Mesothelial cell of epicardium (in vitro differentiated cells): ENCODE data around the gene MUC6. TPM values are rescaled to one million over a fixed set of nuclear protein-coding genes. Genes with fewer than 3 reads are reported as not detected.

ENCODE experiments used
- DNase-seq, 2 experiments: peaks; one replicate each; pipeline ENCODE4 v3.0.0; 2021; ENCODE audit warnings: low spot score in 2 of 2; ENCODE audit not compliant: unreplicated experiment in 2 of 2
- H3K27ac Mint-ChIP-seq: 2 replicates; pipeline ENCODE4 v1.8.0; 2021; ENCODE audit warnings: mixed read lengths
- H3K27me3 Mint-ChIP-seq: 2 replicates; pipeline ENCODE4 v1.8.0; 2021; ENCODE audit warnings: low read depth, mixed read lengths
- H3K36me3 Mint-ChIP-seq: 2 replicates; pipeline ENCODE4 v1.8.0; 2021; ENCODE audit warnings: mixed read lengths
- H3K4me1 Mint-ChIP-seq: 2 replicates; pipeline ENCODE4 v1.8.0; 2021; ENCODE audit warnings: mixed read lengths
- H3K4me3 Mint-ChIP-seq: 2 replicates; pipeline ENCODE4 v1.8.0; 2021; ENCODE audit warnings: mild to moderate bottlenecking, moderate library complexity, mixed read lengths
- H3K9me3 Mint-ChIP-seq: 2 replicates; pipeline ENCODE4 v1.8.0; 2021; ENCODE audit warnings: mixed read lengths
- total RNA-seq: library from RNA; stranded (reverse); gene quantifications from 3 replicates; pipeline ENCODE4 v1.2.1, GENCODE V29; 2021
- TF ChIP-seq, protein P1 (sequence below): fragments of 200-600 bp; sonication (generic); IDR thresholded peaks from one replicate; pipeline ENCODE4 v1.5.0; 2021; ENCODE audit warnings: antibody characterized with exemption; ENCODE audit not compliant: unreplicated experiment

Gene MUC6
- total RNA-seq, 1 donor from 2014 or later, result not detected

DNA sequence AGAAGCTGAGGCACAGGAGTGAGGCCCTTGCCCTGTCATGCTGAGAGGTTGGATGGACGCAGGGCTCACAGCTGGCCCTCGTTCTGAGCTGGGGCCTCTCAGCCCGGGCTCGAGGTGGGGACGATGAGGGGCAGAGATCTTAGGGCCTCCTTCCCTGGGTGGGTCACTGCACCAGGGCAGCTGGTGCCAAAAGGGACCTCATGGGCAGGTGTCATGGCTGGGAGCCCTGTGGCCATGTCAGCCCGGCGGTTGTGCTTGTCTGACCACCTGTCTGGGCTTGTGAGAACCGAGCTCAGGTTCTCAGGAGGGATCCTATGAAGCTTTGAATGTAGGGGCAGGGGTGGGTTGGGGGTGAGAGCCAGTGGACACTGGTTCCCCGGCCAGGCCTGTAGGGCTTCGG lies 1.8 kb upstream of the MUC6 start:
- no peak overlapping the region for H3K4me3 Mint-ChIP-seq
- no peak for DNase-seq
- H3K27ac Mint-ChIP-seq, result no peak overlapping the region
- TF ChIP-seq, protein P1, sequence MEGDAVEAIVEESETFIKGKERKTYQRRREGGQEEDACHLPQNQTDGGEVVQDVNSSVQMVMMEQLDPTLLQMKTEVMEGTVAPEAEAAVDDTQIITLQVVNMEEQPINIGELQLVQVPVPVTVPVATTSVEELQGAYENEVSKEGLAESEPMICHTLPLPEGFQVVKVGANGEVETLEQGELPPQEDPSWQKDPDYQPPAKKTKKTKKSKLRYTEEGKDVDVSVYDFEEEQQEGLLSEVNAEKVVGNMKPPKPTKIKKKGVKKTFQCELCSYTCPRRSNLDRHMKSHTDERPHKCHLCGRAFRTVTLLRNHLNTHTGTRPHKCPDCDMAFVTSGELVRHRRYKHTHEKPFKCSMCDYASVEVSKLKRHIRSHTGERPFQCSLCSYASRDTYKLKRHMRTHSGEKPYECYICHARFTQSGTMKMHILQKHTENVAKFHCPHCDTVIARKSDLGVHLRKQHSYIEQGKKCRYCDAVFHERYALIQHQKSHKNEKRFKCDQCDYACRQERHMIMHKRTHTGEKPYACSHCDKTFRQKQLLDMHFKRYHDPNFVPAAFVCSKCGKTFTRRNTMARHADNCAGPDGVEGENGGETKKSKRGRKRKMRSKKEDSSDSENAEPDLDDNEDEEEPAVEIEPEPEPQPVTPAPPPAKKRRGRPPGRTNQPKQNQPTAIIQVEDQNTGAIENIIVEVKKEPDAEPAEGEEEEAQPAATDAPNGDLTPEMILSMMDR, result no peak
- no peaks in the 10 kb centered on the region for H3K9me3 Mint-ChIP-seq
- H3K36me3 Mint-ChIP-seq, result no peaks in the 10 kb centered on the region
- no peaks in the 10 kb centered on the region for H3K4me1 Mint-ChIP-seq
- H3K27me3 Mint-ChIP-seq, result no peaks in the 10 kb centered on the region

DNA sequence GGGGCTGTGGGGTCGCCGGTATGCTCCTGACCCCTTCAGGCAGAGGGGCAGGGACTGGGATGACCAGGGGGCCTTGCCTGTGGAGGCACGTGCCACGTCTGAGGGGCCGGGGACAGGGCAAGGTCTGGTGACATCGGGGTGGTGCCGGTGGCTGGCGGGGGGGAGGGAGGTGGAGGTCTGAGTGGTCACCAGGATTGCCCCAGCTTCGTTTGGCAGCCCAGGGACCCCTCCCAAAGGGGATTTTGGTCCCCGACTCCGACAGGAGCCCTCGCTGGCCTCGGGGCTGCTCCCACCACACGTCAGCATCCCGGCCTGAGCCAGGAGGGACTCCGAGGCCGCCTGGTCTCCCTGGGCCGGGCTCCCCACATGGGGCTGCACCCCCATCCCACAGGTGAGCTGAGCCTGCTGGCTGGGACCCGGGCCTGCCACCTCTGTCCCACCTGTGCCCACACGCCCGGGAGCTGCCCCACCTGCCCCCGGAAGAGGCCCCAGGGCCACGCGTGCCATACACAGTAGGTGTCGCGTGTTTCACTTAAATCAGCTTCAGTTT lies 1.1 kb upstream of the MUC6 start:
- Mint-ChIP-seq H3K27ac (no peak overlapping the region), H3K27me3 (no peaks in the 10 kb centered on the region), H3K4me3 (no peak overlapping the region), H3K36me3 (no peaks in the 10 kb centered on the region), H3K9me3 (no peaks in the 10 kb centered on the region), H3K4me1 (no peaks in the 10 kb centered on the region)
- no peak for DNase-seq
- TF ChIP-seq, protein P1, result no peak

DNA sequence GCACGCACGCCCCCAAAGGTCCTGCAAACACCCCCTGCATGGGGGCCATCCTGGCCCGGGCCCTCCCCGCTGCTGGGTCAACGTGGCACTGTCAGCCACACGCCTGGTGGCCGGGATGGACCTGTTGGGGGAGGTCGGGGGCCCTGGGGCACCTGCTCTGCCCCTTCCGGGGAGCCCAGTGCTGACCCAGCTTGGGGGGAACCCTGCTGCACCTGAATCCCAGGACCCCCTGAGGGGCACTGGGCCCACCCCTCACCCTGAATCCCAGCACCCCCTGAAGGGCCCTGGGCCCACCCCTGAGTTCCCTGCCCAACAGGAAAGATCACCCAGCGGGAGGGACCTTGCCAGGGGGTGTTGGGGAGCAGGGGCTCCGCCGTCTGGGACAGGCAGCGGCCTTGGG lies 413 bp upstream of the MUC6 start:
- TF ChIP-seq, protein P1, result no peak
- no peaks in the 10 kb centered on the region for H3K36me3 Mint-ChIP-seq
- H3K4me3 Mint-ChIP-seq, result no peak overlapping the region
- H3K9me3 Mint-ChIP-seq, result no peaks in the 10 kb centered on the region
- DNase-seq, result no peak
- H3K27ac Mint-ChIP-seq, result no peak overlapping the region
- no peaks in the 10 kb centered on the region for H3K27me3 Mint-ChIP-seq
- no peaks in the 10 kb centered on the region for H3K4me1 Mint-ChIP-seq

DNA sequence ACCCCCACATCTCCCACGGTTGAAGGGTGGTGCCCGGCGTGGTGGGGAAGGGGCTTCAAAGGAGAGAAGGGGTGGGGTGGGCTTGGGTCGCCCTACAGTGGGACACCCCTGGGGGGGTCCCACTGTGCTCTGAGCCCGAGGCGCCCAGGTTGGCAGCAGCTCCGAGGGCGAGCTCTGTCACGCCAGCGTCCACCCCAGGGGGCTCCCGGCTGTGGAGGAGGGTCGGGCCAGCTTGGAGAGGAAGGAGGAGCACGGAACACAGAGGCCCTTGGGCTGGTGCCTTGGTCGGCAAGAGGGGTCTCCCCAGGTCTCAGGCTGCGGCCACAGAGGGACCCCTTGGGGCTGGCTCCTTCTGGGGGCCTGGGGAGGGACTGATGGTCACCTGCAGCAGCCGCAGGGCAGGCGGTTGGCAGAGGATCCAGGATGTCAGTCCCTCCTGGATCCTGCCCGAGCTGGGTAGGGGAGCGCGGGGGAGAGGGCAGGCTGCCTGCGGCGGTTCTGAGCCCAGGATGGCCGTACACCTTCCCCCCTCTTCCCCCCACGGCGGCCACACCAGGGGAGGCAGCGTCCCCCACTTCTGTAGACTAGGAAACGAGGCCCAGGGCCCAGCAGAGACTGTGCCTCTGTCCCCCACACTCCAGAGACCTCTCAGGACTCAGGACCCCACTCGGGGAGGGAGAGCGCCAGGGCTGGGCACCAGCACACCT lies 788 bp downstream of the MUC6 start:
- Mint-ChIP-seq H3K27ac (no peak overlapping the region), H3K36me3 (no peaks in the 10 kb centered on the region), H3K27me3 (no peaks in the 10 kb centered on the region), H3K4me3 (no peak overlapping the region), H3K9me3 (no peaks in the 10 kb centered on the region), H3K4me1 (no peaks in the 10 kb centered on the region)
- DNase-seq, result no peak
- TF ChIP-seq, protein P1, result no peak

DNA sequence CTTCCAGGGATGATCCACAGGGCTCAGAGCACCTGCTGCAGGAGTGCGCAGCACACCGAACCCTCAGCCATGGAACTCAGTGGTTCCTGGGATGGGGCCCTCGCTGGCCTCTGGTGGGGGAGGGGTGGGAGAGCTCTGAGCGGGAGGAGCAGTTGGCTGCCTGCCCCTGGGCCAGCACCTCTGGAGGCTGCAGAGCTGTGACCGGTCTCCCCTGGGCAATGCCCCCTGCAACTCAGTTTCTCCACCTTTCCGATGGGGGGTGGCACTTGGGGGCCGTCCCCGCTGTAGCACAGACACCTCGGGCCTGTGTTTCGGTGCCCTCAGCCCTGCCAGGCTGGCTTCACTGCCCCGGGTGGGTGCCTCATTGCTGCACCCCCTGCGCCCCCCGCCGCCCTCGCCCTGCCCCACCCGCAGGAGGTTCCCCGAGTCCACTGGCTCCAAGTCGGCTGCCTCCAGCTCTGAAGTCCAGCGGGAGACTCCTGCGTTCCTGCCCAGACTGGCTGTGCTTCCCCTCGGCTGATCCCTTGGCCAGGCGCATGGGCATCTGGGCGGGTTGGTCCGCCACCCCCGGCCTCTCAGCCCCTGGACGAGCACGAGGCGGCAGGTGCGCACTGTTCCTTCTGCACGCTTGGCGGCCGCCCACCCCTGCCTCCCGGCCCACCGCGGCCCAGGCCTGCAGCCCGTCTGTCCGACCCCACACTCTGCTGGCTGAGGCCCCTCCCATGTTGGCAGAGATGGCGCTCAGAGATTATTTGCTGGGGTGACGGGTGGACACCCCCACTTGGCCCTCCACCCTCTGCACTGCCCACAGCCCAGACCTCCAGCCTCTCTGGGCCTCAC lies 1.8 kb downstream of the MUC6 start:
- Mint-ChIP-seq H3K27ac (no peak overlapping the region), H3K36me3 (no peaks in the 10 kb centered on the region), H3K4me3 (no peak overlapping the region), H3K9me3 (no peaks in the 10 kb centered on the region), H3K27me3 (no peaks in the 10 kb centered on the region), H3K4me1 (no peaks in the 10 kb centered on the region)
- no peak for DNase-seq
- TF ChIP-seq, protein P1, result no peak
